H1 (cell line): ENCODE measurements around the gene MCF2L2. TPM values are rescaled to one million over a fixed set of nuclear protein-coding genes. Genes with fewer than 3 reads are reported as not detected.

Experiments
- CTCF ChIA-PET: fragments of 300-600 bp; sonication (Branson Sonifier 250); formaldehyde crosslinking; loops from one replicate; lab custom pipeline; 2021; ENCODE audit not compliant: partially characterized antibody; lab: Charles Lee
- POLR2A ChIA-PET: fragments of 300-600 bp; sonication (Branson Sonifier 250); formaldehyde crosslinking; loops from one replicate; lab custom pipeline; 2021; ENCODE audit warnings: inconsistent platforms; ENCODE audit not compliant: partially characterized antibody; lab: Charles Lee
- DNase-seq, 2 experiments: peaks; one replicate each; pipeline versions ENCODE4 v3.0.0 to v3.0.0-alpha.2; 2010 to 2022; ENCODE audit warnings: low spot score in 2 of 2, low read depth in 1 of 2, mixed read lengths in 1 of 2
- FAIRE-seq: peaks from 2 replicates; lab custom pipeline; 2011; peaks lifted over from hg19 to GRCh38; lab: Jason Lieb, UNC
- H2AFZ ChIP-seq: 2 replicates; pipeline ENCODE4 v1.8.1; 2012; ENCODE audit warnings: low read length, inconsistent platforms
- H2AK5ac ChIP-seq: 2 replicates; pipeline ENCODE4 v1.6.1; 2013; ENCODE audit warnings: low read depth, low read length
- H2BK120ac ChIP-seq: replicated peaks from 2 replicates; pipeline ENCODE3; 2013; ENCODE audit warnings: low read depth, low read length, inconsistent platforms
- H2BK12ac ChIP-seq: 2 replicates; pipeline ENCODE4 v1.6.1; 2013; ENCODE audit warnings: low read depth, low read length
- H2BK15ac ChIP-seq: 2 replicates; pipeline ENCODE4 v1.6.1; 2013; ENCODE audit warnings: low read length
- H2BK20ac ChIP-seq: 2 replicates; pipeline ENCODE4 v1.6.1; 2013; ENCODE audit warnings: low read length
- H2BK5ac ChIP-seq: 2 replicates; pipeline ENCODE4 v1.6.1; 2013; ENCODE audit warnings: low read depth, low read length
- H3K14ac ChIP-seq: 2 replicates; pipeline ENCODE4 v1.6.1; 2013; ENCODE audit warnings: inconsistent platforms; ENCODE audit not compliant: insufficient read length
- H3K18ac ChIP-seq: 2 replicates; pipeline ENCODE4 v1.6.1; 2013; ENCODE audit warnings: low read length; ENCODE audit errors: extremely low read depth
- H3K23ac ChIP-seq: 2 replicates; pipeline ENCODE4 v1.6.1; 2013; ENCODE audit warnings: inconsistent platforms; ENCODE audit not compliant: insufficient read length
- H3K23me2 ChIP-seq: 2 replicates; pipeline ENCODE4 v1.6.1; 2013; ENCODE audit warnings: low read depth, low read length
- H3K27ac ChIP-seq: 2 replicates; pipeline ENCODE4 v1.6.1; 2011; ENCODE audit warnings: low read depth, low read length, inconsistent platforms
- H3K27me3 ChIP-seq, 4 experiments: replicated peaks in 1 of 4; 1 replicate in 1 of 4; 2 replicates in 3 of 4; pipeline versions ENCODE4 v1.6.1 to v1.8.1; 2011 to 2013; ENCODE audit warnings: low read length in 3 of 4, mild to moderate bottlenecking in 3 of 4, inconsistent platforms in 2 of 4, mixed read lengths in 2 of 4, moderate library complexity in 1 of 4; ENCODE audit not compliant: control insufficient read depth in 3 of 4, insufficient read depth in 3 of 4; ENCODE audit errors: extremely low read depth in 1 of 4
- H3K36me3 ChIP-seq, 4 experiments: 2 replicates each; pipeline versions ENCODE4 v1.6.1 to v1.8.1; 2011 to 2013; ENCODE audit warnings: mild to moderate bottlenecking in 4 of 4, low read length in 3 of 4, moderate library complexity in 2 of 4, control low read depth in 1 of 4, inconsistent platforms in 1 of 4; ENCODE audit not compliant: insufficient read depth in 4 of 4, control insufficient read depth in 2 of 4
- H3K4ac ChIP-seq: replicated peaks from 2 replicates; pipeline ENCODE3; 2013; ENCODE audit warnings: low read length, low read depth, mixed read lengths, inconsistent platforms; ENCODE audit not compliant: insufficient read length
- H3K4me1 ChIP-seq, 4 experiments: replicated peaks in 1 of 4; 1 replicate in 1 of 4; 2 replicates in 3 of 4; pipeline versions ENCODE4 v1.6.1 to v1.8.1; 2011 to 2013; ENCODE audit warnings: low read length in 3 of 4, inconsistent platforms in 2 of 4, mixed read lengths in 1 of 4; ENCODE audit not compliant: insufficient read depth in 4 of 4, control insufficient read depth in 3 of 4
- H3K4me2 ChIP-seq, 2 experiments: 2 replicates each; pipeline versions ENCODE4 v1.6.1 to v1.8.1; 2011 to 2013; ENCODE audit warnings: low read depth in 2 of 2, low read length in 2 of 2, control low read depth in 1 of 2, inconsistent platforms in 1 of 2, mild to moderate bottlenecking in 1 of 2; ENCODE audit not compliant: insufficient read depth in 1 of 2
- H3K4me3 ChIP-seq, 4 experiments: fragments of 200-600, 300-600 bp in 1 of 4; sonication (generic), shearing (Covaris generic), sonication (Bioruptor Twin) in 1 of 4; 2 replicates each; pipeline versions ENCODE4 v1.5.1 to v1.8.1; 2011 to 2016; ENCODE audit warnings: low read length in 4 of 4, low read depth in 3 of 4, control low read depth in 2 of 4, inconsistent platforms in 2 of 4, mild to moderate bottlenecking in 2 of 4, mixed read lengths in 1 of 4, moderate library complexity in 1 of 4; ENCODE audit not compliant: insufficient read depth in 2 of 4; ENCODE audit errors: extremely low read depth in 1 of 4
- H3K56ac ChIP-seq: replicated peaks from 2 replicates; pipeline ENCODE3; 2013; ENCODE audit warnings: low read depth, mild to moderate bottlenecking, mixed read lengths, low read length, inconsistent platforms; ENCODE audit not compliant: insufficient read length
- H3K79me1 ChIP-seq: 2 replicates; pipeline ENCODE4 v1.6.1; 2013; ENCODE audit warnings: low read depth, low read length, control low read depth
- H3K79me2 ChIP-seq, 2 experiments: 2 replicates each; pipeline versions ENCODE4 v1.6.1 to v1.8.1; 2012 to 2013; ENCODE audit warnings: low read length in 2 of 2, mild to moderate bottlenecking in 2 of 2, inconsistent platforms in 1 of 2; ENCODE audit not compliant: insufficient read depth in 2 of 2, control insufficient read depth in 1 of 2
- H3K9ac ChIP-seq, 4 experiments: replicated peaks in 1 of 4; 1 replicate in 1 of 4; 2 replicates in 3 of 4; pipeline versions ENCODE4 v1.6.1 to v1.8.1; 2011 to 2013; ENCODE audit warnings: low read depth in 3 of 4, low read length in 3 of 4, control low read depth in 2 of 4, mild to moderate bottlenecking in 2 of 4, moderate library complexity in 2 of 4, inconsistent platforms in 1 of 4; ENCODE audit errors: extremely low read depth in 1 of 4
- H3K9me3 ChIP-seq, 2 experiments: 2 replicates each; pipeline versions ENCODE4 v1.6.1 to v1.8.1; 2012 to 2013; ENCODE audit warnings: mild to moderate bottlenecking in 2 of 2, moderate library complexity in 2 of 2, control low read depth in 1 of 2, inconsistent platforms in 1 of 2, low read depth in 1 of 2, low read length in 1 of 2, mixed read lengths in 1 of 2; ENCODE audit not compliant: insufficient read depth in 2 of 2
- H4K20me1 ChIP-seq, 2 experiments: replicated peaks in 1 of 2; 2 replicates each; pipeline versions ENCODE3 to v1.8.1; 2011 to 2013; ENCODE audit warnings: inconsistent platforms in 2 of 2, low read length in 2 of 2, mild to moderate bottlenecking in 1 of 2; ENCODE audit not compliant: insufficient read depth in 2 of 2, control insufficient read depth in 1 of 2
- H4K5ac ChIP-seq: 2 replicates; pipeline ENCODE4 v1.6.1; 2013; ENCODE audit warnings: low read length, low read depth, mixed read lengths, inconsistent platforms; ENCODE audit not compliant: insufficient read length
- H4K8ac ChIP-seq: 2 replicates; pipeline ENCODE4 v1.8.0; 2013; ENCODE audit warnings: mild to moderate bottlenecking, moderate library complexity, low read length, inconsistent platforms; ENCODE audit not compliant: insufficient read depth; ENCODE audit errors: extremely low read depth
- H4K91ac ChIP-seq: replicated peaks from 2 replicates; pipeline ENCODE3; 2013; ENCODE audit warnings: low read length, mixed read lengths, inconsistent platforms; ENCODE audit not compliant: insufficient read length
- BCL11A ChIP-seq, 2 experiments: IDR thresholded peaks; one replicate each; pipeline ENCODE4 v1.6.1; 2011; ENCODE audit warnings: low read depth in 2 of 2, low read length in 2 of 2, mild to moderate bottlenecking in 2 of 2
- EGR1 ChIP-seq: IDR thresholded peaks from 2 replicates; pipeline ENCODE4 v1.6.1; 2011; ENCODE audit warnings: low read depth, low read length, borderline replicate concordance
- HDAC6 ChIP-seq: IDR thresholded peaks from one replicate; pipeline ENCODE4 v1.7.1; 2012; ENCODE audit warnings: low read depth, mild to moderate bottlenecking, inconsistent platforms, low read length, moderate library complexity
- KDM1A ChIP-seq: fragments of 200-600, 300-600 bp; sonication (generic); IDR thresholded peaks from 2 replicates; pipeline ENCODE4 v1.7.1; 2016; ENCODE audit warnings: mild to moderate bottlenecking, low read length, borderline replicate concordance
- KDM5A ChIP-seq: fragments of 200-600 bp; IDR thresholded peaks from 2 replicates; pipeline ENCODE4 v1.7.1; 2012; ENCODE audit warnings: mild to moderate bottlenecking, low read length, inconsistent platforms, mixed read lengths
- MAFK ChIP-seq: IDR thresholded peaks from 2 replicates; pipeline ENCODE4 v1.6.1; 2012; ENCODE audit warnings: low read depth, mild to moderate bottlenecking, improper control_type of control experiment, low read length
- TBP ChIP-seq: IDR thresholded peaks from 2 replicates; pipeline ENCODE4 v1.6.1; 2011; ENCODE audit warnings: low read depth, low read length, improper control_type of control experiment
- WGBS, 2 experiments: shearing (Covaris generic) in 1 of 2; methylation state at CpG; one replicate each; pipeline versions ENCODE4 v1.1.6 to v1.1.7; 2013 to 2015; ENCODE audit warnings: low lambda C conversion rate in 2 of 2, mixed read lengths in 2 of 2, inconsistent platforms in 1 of 2, low coverage in 1 of 2, missing lambda C conversion rate in 1 of 2; ENCODE audit not compliant: insufficient replicate concordance in 2 of 2, insufficient coverage in 1 of 2, insufficient read length in 1 of 2; ENCODE audit errors: extremely low coverage in 1 of 2, missing lambda C conversion rate in 1 of 2; 5-methylcytosine and 5-hydroxymethylcytosine counted together
- polyA plus RNA-seq, 7 experiments: library from polyadenylated mRNA; depleted of rRNA in 3 of 7; stranded (reverse) in 5 of 7; unstranded in 2 of 7; fragments of >200 nt in 5 of 7; fragments of 200-250 nt in 2 of 7; gene quantifications; 1 replicate in 5 of 7; 2 replicates in 1 of 7; 4 replicates in 1 of 7; pipeline versions ENCODE4 v1.2.1 to v1.2.3, GENCODE V29; 2011 to 2013; ENCODE audit warnings: missing spikeins in 2 of 7, mixed read lengths in 2 of 7
- total RNA-seq: library from RNA; stranded (reverse); fragmentation: NEBNext Ultra II Directional; extraction: Animal tissue kit (Norgen Biotek cat#: 25700); gene quantifications from 2 replicates; pipeline ENCODE4 v1.2.1, GENCODE V29; 2021
- TF ChIP-seq, protein P1 (sequence below), 3 experiments: IDR thresholded peaks; 1 replicate in 2 of 3; 2 replicates in 1 of 3; pipeline versions ENCODE4 v1.5.1 to v1.6.1; 2011; ENCODE audit warnings: low read length in 3 of 3, mild to moderate bottlenecking in 3 of 3, inconsistent platforms in 2 of 3, low read depth in 1 of 3, moderate library complexity in 1 of 3; ENCODE audit not compliant: insufficient read depth in 1 of 3; ENCODE audit errors: control extremely low read depth in 1 of 3
- TF ChIP-seq, protein P2 (sequence below): IDR thresholded peaks from 2 replicates; pipeline ENCODE4 v1.6.1; 2012; ENCODE audit warnings: low read length, inconsistent platforms

Gene MCF2L2
- total and polyA plus RNA-seq, 2 of the 8 experiments (the other 6 are each of a cell fraction or from before 2014, with no cell fraction given): 4.1 to 13.7 TPM

GRCh38 chr3:183287301-183287971 is 141.0 kb downstream of the MCF2L2 start:
- Histone ChIP-seq H3K27ac (no peak overlapping the region), H3K4ac (no peak overlapping the region), H4K5ac (no peak overlapping the region), H3K9ac (no peak overlapping the region), H3K27me3 (no peaks in the 10 kb centered on the region), H2AK5ac (no peak overlapping the region), H3K36me3 (peaks cover 0 to 3% (median 0%) of the 10 kb centered on the region in 4 experiments; a peak in 2 of 8 replicates), H3K14ac (no peak overlapping the region), H3K9me3 (no peaks in the 10 kb centered on the region), H4K91ac (no peak overlapping the region), H4K20me1 (no peaks in the 10 kb centered on the region), H3K4me2 (no peak overlapping the region), H3K79me1 (no peaks in the 10 kb centered on the region), H2AFZ (no peak overlapping the region), H3K79me2 (no peaks in the 10 kb centered on the region), H2BK5ac (no peak overlapping the region), H2BK20ac (no peak overlapping the region), H4K8ac (no peak overlapping the region), H3K4me1 (no peaks in the 10 kb centered on the region), H3K23ac (no peak overlapping the region), H2BK120ac (no peak overlapping the region), H2BK15ac (no peak overlapping the region), H3K18ac (no peak overlapping the region), H3K23me2 (no peaks in the 10 kb centered on the region), H3K56ac (no peak overlapping the region), H2BK12ac (no peak overlapping the region), H3K4me3 (no peak overlapping the region)
- POLR2A ChIA-PET: interaction anchor here (0.6 kb wide), 2 partner anchors 13 to 233 kb away, joined by 3 read pairs; no protein-coding TSS in a partner anchor
- CTCF ChIA-PET: no interaction called here
- DNase-seq (no peak), FAIRE-seq (no peak)
- WGBS, 2 experiments: 89% methylated on average over 9 of the region's 9 CpGs; no CpG with 5 or more reads in 1 of the 2 experiments
- TF ChIP-seq BCL11A (IDR thresholded peaks at IDR 0.05; ENCODE audit: low read depth in 2 of 2, low read length in 2 of 2) (no peak), TBP (no peak), MAFK (no peak), KDM5A (no peak), HDAC6 (no peak), KDM1A (no peak), EGR1 (no peak)
- TF ChIP-seq, protein P1, sequence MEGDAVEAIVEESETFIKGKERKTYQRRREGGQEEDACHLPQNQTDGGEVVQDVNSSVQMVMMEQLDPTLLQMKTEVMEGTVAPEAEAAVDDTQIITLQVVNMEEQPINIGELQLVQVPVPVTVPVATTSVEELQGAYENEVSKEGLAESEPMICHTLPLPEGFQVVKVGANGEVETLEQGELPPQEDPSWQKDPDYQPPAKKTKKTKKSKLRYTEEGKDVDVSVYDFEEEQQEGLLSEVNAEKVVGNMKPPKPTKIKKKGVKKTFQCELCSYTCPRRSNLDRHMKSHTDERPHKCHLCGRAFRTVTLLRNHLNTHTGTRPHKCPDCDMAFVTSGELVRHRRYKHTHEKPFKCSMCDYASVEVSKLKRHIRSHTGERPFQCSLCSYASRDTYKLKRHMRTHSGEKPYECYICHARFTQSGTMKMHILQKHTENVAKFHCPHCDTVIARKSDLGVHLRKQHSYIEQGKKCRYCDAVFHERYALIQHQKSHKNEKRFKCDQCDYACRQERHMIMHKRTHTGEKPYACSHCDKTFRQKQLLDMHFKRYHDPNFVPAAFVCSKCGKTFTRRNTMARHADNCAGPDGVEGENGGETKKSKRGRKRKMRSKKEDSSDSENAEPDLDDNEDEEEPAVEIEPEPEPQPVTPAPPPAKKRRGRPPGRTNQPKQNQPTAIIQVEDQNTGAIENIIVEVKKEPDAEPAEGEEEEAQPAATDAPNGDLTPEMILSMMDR (IDR thresholded peaks at IDR 0.05; ENCODE audit: control extremely low read depth in 1 of 3, insufficient read depth in 1 of 3, low read depth in 1 of 3, low read length in 3 of 3): no peak
- TF ChIP-seq, protein P2, sequence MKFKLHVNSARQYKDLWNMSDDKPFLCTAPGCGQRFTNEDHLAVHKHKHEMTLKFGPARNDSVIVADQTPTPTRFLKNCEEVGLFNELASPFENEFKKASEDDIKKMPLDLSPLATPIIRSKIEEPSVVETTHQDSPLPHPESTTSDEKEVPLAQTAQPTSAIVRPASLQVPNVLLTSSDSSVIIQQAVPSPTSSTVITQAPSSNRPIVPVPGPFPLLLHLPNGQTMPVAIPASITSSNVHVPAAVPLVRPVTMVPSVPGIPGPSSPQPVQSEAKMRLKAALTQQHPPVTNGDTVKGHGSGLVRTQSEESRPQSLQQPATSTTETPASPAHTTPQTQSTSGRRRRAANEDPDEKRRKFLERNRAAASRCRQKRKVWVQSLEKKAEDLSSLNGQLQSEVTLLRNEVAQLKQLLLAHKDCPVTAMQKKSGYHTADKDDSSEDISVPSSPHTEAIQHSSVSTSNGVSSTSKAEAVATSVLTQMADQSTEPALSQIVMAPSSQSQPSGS: no peak
